H1 (cell line): ENCODE data around the gene BRS3. TPM values are rescaled to one million over a fixed set of nuclear protein-coding genes. Genes with fewer than 3 reads are reported as not detected.

Experiments used
- CTCF ChIA-PET: fragments of 300-600 bp; sonication (Branson Sonifier 250); formaldehyde crosslinking; loops from one replicate; lab custom pipeline; 2021; ENCODE audit not compliant: partially characterized antibody; lab: Charles Lee
- POLR2A ChIA-PET: fragments of 300-600 bp; sonication (Branson Sonifier 250); formaldehyde crosslinking; loops from one replicate; lab custom pipeline; 2021; ENCODE audit warnings: inconsistent platforms; ENCODE audit not compliant: partially characterized antibody; lab: Charles Lee
- DNase-seq, 2 experiments: peaks; one replicate each; pipeline versions ENCODE4 v3.0.0 to v3.0.0-alpha.2; 2010 to 2022; ENCODE audit warnings: low spot score in 2 of 2, low read depth in 1 of 2, mixed read lengths in 1 of 2
- FAIRE-seq: peaks from 2 replicates; lab custom pipeline; 2011; peaks lifted over from hg19 to GRCh38; lab: Jason Lieb, UNC
- H2AFZ ChIP-seq: 2 replicates; pipeline ENCODE4 v1.8.1; 2012; ENCODE audit warnings: low read length, inconsistent platforms
- H2AK5ac ChIP-seq: 2 replicates; pipeline ENCODE4 v1.6.1; 2013; ENCODE audit warnings: low read depth, low read length
- H2BK120ac ChIP-seq: replicated peaks from 2 replicates; pipeline ENCODE3; 2013; ENCODE audit warnings: low read depth, low read length, inconsistent platforms
- H2BK12ac ChIP-seq: 2 replicates; pipeline ENCODE4 v1.6.1; 2013; ENCODE audit warnings: low read depth, low read length
- H2BK15ac ChIP-seq: 2 replicates; pipeline ENCODE4 v1.6.1; 2013; ENCODE audit warnings: low read length
- H2BK20ac ChIP-seq: 2 replicates; pipeline ENCODE4 v1.6.1; 2013; ENCODE audit warnings: low read length
- H2BK5ac ChIP-seq: 2 replicates; pipeline ENCODE4 v1.6.1; 2013; ENCODE audit warnings: low read depth, low read length
- H3K14ac ChIP-seq: 2 replicates; pipeline ENCODE4 v1.6.1; 2013; ENCODE audit warnings: inconsistent platforms; ENCODE audit not compliant: insufficient read length
- H3K18ac ChIP-seq: 2 replicates; pipeline ENCODE4 v1.6.1; 2013; ENCODE audit warnings: low read length; ENCODE audit errors: extremely low read depth
- H3K23ac ChIP-seq: 2 replicates; pipeline ENCODE4 v1.6.1; 2013; ENCODE audit warnings: inconsistent platforms; ENCODE audit not compliant: insufficient read length
- H3K23me2 ChIP-seq: 2 replicates; pipeline ENCODE4 v1.6.1; 2013; ENCODE audit warnings: low read depth, low read length
- H3K27ac ChIP-seq: 2 replicates; pipeline ENCODE4 v1.6.1; 2011; ENCODE audit warnings: low read depth, low read length, inconsistent platforms
- H3K27me3 ChIP-seq, 4 experiments: replicated peaks in 1 of 4; 1 replicate in 1 of 4; 2 replicates in 3 of 4; pipeline versions ENCODE4 v1.6.1 to v1.8.1; 2011 to 2013; ENCODE audit warnings: low read length in 3 of 4, mild to moderate bottlenecking in 3 of 4, inconsistent platforms in 2 of 4, mixed read lengths in 2 of 4, moderate library complexity in 1 of 4; ENCODE audit not compliant: control insufficient read depth in 3 of 4, insufficient read depth in 3 of 4; ENCODE audit errors: extremely low read depth in 1 of 4
- H3K36me3 ChIP-seq, 4 experiments: 2 replicates each; pipeline versions ENCODE4 v1.6.1 to v1.8.1; 2011 to 2013; ENCODE audit warnings: mild to moderate bottlenecking in 4 of 4, low read length in 3 of 4, moderate library complexity in 2 of 4, control low read depth in 1 of 4, inconsistent platforms in 1 of 4; ENCODE audit not compliant: insufficient read depth in 4 of 4, control insufficient read depth in 2 of 4
- H3K4ac ChIP-seq: replicated peaks from 2 replicates; pipeline ENCODE3; 2013; ENCODE audit warnings: low read length, low read depth, mixed read lengths, inconsistent platforms; ENCODE audit not compliant: insufficient read length
- H3K4me1 ChIP-seq, 4 experiments: replicated peaks in 1 of 4; 1 replicate in 1 of 4; 2 replicates in 3 of 4; pipeline versions ENCODE4 v1.6.1 to v1.8.1; 2011 to 2013; ENCODE audit warnings: low read length in 3 of 4, inconsistent platforms in 2 of 4, mixed read lengths in 1 of 4; ENCODE audit not compliant: insufficient read depth in 4 of 4, control insufficient read depth in 3 of 4
- H3K4me2 ChIP-seq, 2 experiments: 2 replicates each; pipeline versions ENCODE4 v1.6.1 to v1.8.1; 2011 to 2013; ENCODE audit warnings: low read depth in 2 of 2, low read length in 2 of 2, control low read depth in 1 of 2, inconsistent platforms in 1 of 2, mild to moderate bottlenecking in 1 of 2; ENCODE audit not compliant: insufficient read depth in 1 of 2
- H3K4me3 ChIP-seq, 4 experiments: fragments of 200-600, 300-600 bp in 1 of 4; sonication (generic), shearing (Covaris generic), sonication (Bioruptor Twin) in 1 of 4; 2 replicates each; pipeline versions ENCODE4 v1.5.1 to v1.8.1; 2011 to 2016; ENCODE audit warnings: low read length in 4 of 4, low read depth in 3 of 4, control low read depth in 2 of 4, inconsistent platforms in 2 of 4, mild to moderate bottlenecking in 2 of 4, mixed read lengths in 1 of 4, moderate library complexity in 1 of 4; ENCODE audit not compliant: insufficient read depth in 2 of 4; ENCODE audit errors: extremely low read depth in 1 of 4
- H3K56ac ChIP-seq: replicated peaks from 2 replicates; pipeline ENCODE3; 2013; ENCODE audit warnings: low read depth, mild to moderate bottlenecking, mixed read lengths, low read length, inconsistent platforms; ENCODE audit not compliant: insufficient read length
- H3K79me1 ChIP-seq: 2 replicates; pipeline ENCODE4 v1.6.1; 2013; ENCODE audit warnings: low read depth, low read length, control low read depth
- H3K79me2 ChIP-seq, 2 experiments: 2 replicates each; pipeline versions ENCODE4 v1.6.1 to v1.8.1; 2012 to 2013; ENCODE audit warnings: low read length in 2 of 2, mild to moderate bottlenecking in 2 of 2, inconsistent platforms in 1 of 2; ENCODE audit not compliant: insufficient read depth in 2 of 2, control insufficient read depth in 1 of 2
- H3K9ac ChIP-seq, 4 experiments: replicated peaks in 1 of 4; 1 replicate in 1 of 4; 2 replicates in 3 of 4; pipeline versions ENCODE4 v1.6.1 to v1.8.1; 2011 to 2013; ENCODE audit warnings: low read depth in 3 of 4, low read length in 3 of 4, control low read depth in 2 of 4, mild to moderate bottlenecking in 2 of 4, moderate library complexity in 2 of 4, inconsistent platforms in 1 of 4; ENCODE audit errors: extremely low read depth in 1 of 4
- H3K9me3 ChIP-seq, 2 experiments: 2 replicates each; pipeline versions ENCODE4 v1.6.1 to v1.8.1; 2012 to 2013; ENCODE audit warnings: mild to moderate bottlenecking in 2 of 2, moderate library complexity in 2 of 2, control low read depth in 1 of 2, inconsistent platforms in 1 of 2, low read depth in 1 of 2, low read length in 1 of 2, mixed read lengths in 1 of 2; ENCODE audit not compliant: insufficient read depth in 2 of 2
- H4K20me1 ChIP-seq, 2 experiments: replicated peaks in 1 of 2; 2 replicates each; pipeline versions ENCODE3 to v1.8.1; 2011 to 2013; ENCODE audit warnings: inconsistent platforms in 2 of 2, low read length in 2 of 2, mild to moderate bottlenecking in 1 of 2; ENCODE audit not compliant: insufficient read depth in 2 of 2, control insufficient read depth in 1 of 2
- H4K5ac ChIP-seq: 2 replicates; pipeline ENCODE4 v1.6.1; 2013; ENCODE audit warnings: low read length, low read depth, mixed read lengths, inconsistent platforms; ENCODE audit not compliant: insufficient read length
- H4K8ac ChIP-seq: 2 replicates; pipeline ENCODE4 v1.8.0; 2013; ENCODE audit warnings: mild to moderate bottlenecking, moderate library complexity, low read length, inconsistent platforms; ENCODE audit not compliant: insufficient read depth; ENCODE audit errors: extremely low read depth
- H4K91ac ChIP-seq: replicated peaks from 2 replicates; pipeline ENCODE3; 2013; ENCODE audit warnings: low read length, mixed read lengths, inconsistent platforms; ENCODE audit not compliant: insufficient read length
- SRF ChIP-seq: IDR thresholded peaks from 2 replicates; pipeline ENCODE4 v1.6.1; 2011; ENCODE audit warnings: mild to moderate bottlenecking, low read depth, low read length, moderate library complexity
- WGBS, 2 experiments: shearing (Covaris generic) in 1 of 2; methylation state at CpG; one replicate each; pipeline versions ENCODE4 v1.1.6 to v1.1.7; 2013 to 2015; ENCODE audit warnings: low lambda C conversion rate in 2 of 2, mixed read lengths in 2 of 2, inconsistent platforms in 1 of 2, low coverage in 1 of 2, missing lambda C conversion rate in 1 of 2; ENCODE audit not compliant: insufficient replicate concordance in 2 of 2, insufficient coverage in 1 of 2, insufficient read length in 1 of 2; ENCODE audit errors: extremely low coverage in 1 of 2, missing lambda C conversion rate in 1 of 2; 5-methylcytosine and 5-hydroxymethylcytosine counted together
- polyA plus RNA-seq, 7 experiments: library from polyadenylated mRNA; depleted of rRNA in 3 of 7; stranded (reverse) in 5 of 7; unstranded in 2 of 7; fragments of >200 nt in 5 of 7; fragments of 200-250 nt in 2 of 7; gene quantifications; 1 replicate in 5 of 7; 2 replicates in 1 of 7; 4 replicates in 1 of 7; pipeline versions ENCODE4 v1.2.1 to v1.2.3, GENCODE V29; 2011 to 2013; ENCODE audit warnings: missing spikeins in 2 of 7, mixed read lengths in 2 of 7
- total RNA-seq: library from RNA; stranded (reverse); fragmentation: NEBNext Ultra II Directional; extraction: Animal tissue kit (Norgen Biotek cat#: 25700); gene quantifications from 2 replicates; pipeline ENCODE4 v1.2.1, GENCODE V29; 2021

Gene BRS3
- total and polyA plus RNA-seq, 2 of the 8 experiments (the other 6 are each of a cell fraction or from before 2014, with no cell fraction given): not detected

- Histone ChIP-seq H3K56ac (no peak overlapping the region), H3K4me1 (no peaks in the 10 kb centered on the region), H3K14ac (no peak overlapping the region), H2BK12ac (no peak overlapping the region), H3K18ac (no peak overlapping the region), H3K23me2 (no peaks in the 10 kb centered on the region), H3K27ac (no peak overlapping the region), H4K91ac (no peak overlapping the region), H4K20me1 (no peaks in the 10 kb centered on the region), H3K79me1 (no peaks in the 10 kb centered on the region), H2BK120ac (no peak overlapping the region), H4K8ac (no peak overlapping the region), H3K4me2 (no peak overlapping the region), H3K79me2 (no peaks in the 10 kb centered on the region), H3K4ac (no peak overlapping the region), H3K23ac (no peak overlapping the region), H3K27me3 (no peaks in the 10 kb centered on the region), H2BK20ac (no peak overlapping the region), H3K9me3 (no peaks in the 10 kb centered on the region), H2AK5ac (no peak overlapping the region), H2BK15ac (no peak overlapping the region), H2BK5ac (no peak overlapping the region), H3K9ac (no peak overlapping the region), H3K36me3 (no peaks in the 10 kb centered on the region), H2AFZ (no peak overlapping the region), H3K4me3 (no peak overlapping the region), H4K5ac (no peak overlapping the region)
- 78% methylated on average over 1 of the region's 1 CpG; no CpG with 5 or more reads in 1 of the 2 experiments for WGBS, 2 experiments
- FAIRE-seq: no peak
- ChIA-PET POLR2A (no interaction called here), CTCF (no interaction called here)
- TF ChIP-seq SRF: no peak
- no peak for DNase-seq
Observed at GRCh38 chrX:136453114-136453513, 34.6 kb upstream of the BRS3 start.
